Measurements from ENCODE around the gene PNPLA7. TPM values are rescaled to one million over a fixed set of nuclear protein-coding genes. Genes with fewer than 3 reads are reported as not detected.

The PNPLA7 gene
- total and polyA plus RNA-seq, 2 of the 13 experiments (the other 11 are each of a cell fraction or from before 2014, with no cell fraction given): 0.42 to 1.5 TPM

- TF ChIP-seq STAT5B (CRISPR knock-in tag; IDR thresholded peaks at IDR 0.05) (no peak), FOXK1 (CRISPR knock-in tag; IDR thresholded peaks at IDR 0.05; ENCODE audit: borderline replicate concordance, low read depth) (peak; percentile 87), ATM (IDR thresholded peaks at IDR 0.05; ENCODE audit: borderline replicate concordance) (no peak), TMF1 (CRISPR knock-in tag; IDR thresholded peaks at IDR 0.05; ENCODE audit: low read depth) (peak; percentile 86; the same call in 1 of the 2 replicates), TCF7 (IDR thresholded peaks at IDR 0.05; ENCODE audit: low read depth) (no peak), MTF1 (CRISPR knock-in tag; IDR thresholded peaks at IDR 0.05) (no peak), CEBPB (IDR thresholded peaks at IDR 0.05; ENCODE audit: borderline replicate concordance, low read depth, low read length) (no peak), ZMAT5 (CRISPR knock-in tag; IDR thresholded peaks at IDR 0.05; ENCODE audit: borderline replicate concordance, low read depth) (no peak), ZNF138 (CRISPR knock-in tag; IDR thresholded peaks at IDR 0.05; ENCODE audit: low read depth) (no peak), E2F5 (CRISPR knock-in tag; conservative IDR thresholded peaks at IDR 0.05) (no peak), ZKSCAN1 (IDR thresholded peaks at IDR 0.05; ENCODE audit: low read length) (no peak), HMGXB4 (CRISPR knock-in tag; IDR thresholded peaks at IDR 0.05; ENCODE audit: borderline replicate concordance in 1 of 2, low read depth in 1 of 2) (peak; percentile 68 to 69; a peak in 3 of 4 replicates), ZBTB39 (CRISPR knock-in tag; IDR thresholded peaks at IDR 0.05) (no peak), SRY (CRISPR knock-in tag; IDR thresholded peaks at IDR 0.05) (peak; percentile 79; the same call in 1 of the 2 replicates), NR3C1 (CRISPR knock-in tag; IDR thresholded peaks at IDR 0.05) (no peak), RNF2 (conservative IDR thresholded peaks at IDR 0.05; ENCODE audit: low read depth) (peak; percentile 77; the same call in 1 of the 2 replicates), ZNF556 (CRISPR knock-in tag; IDR thresholded peaks at IDR 0.05; ENCODE audit: borderline replicate concordance) (no peak; the same call in 1 of the 2 replicates), BCL3 (CRISPR knock-in tag; IDR thresholded peaks at IDR 0.05) (no peak), ZBTB8A (CRISPR knock-in tag; IDR thresholded peaks at IDR 0.05; ENCODE audit: borderline replicate concordance, low read depth) (no peak), ZNF496 (CRISPR knock-in tag; IDR thresholded peaks at IDR 0.05; ENCODE audit: insufficient replicate concordance) (no peak), SNAI1 (CRISPR knock-in tag; IDR thresholded peaks at IDR 0.05; ENCODE audit: borderline replicate concordance) (peak; percentile 64; the same call in 1 of the 2 replicates), ZNF777 (CRISPR knock-in tag; IDR thresholded peaks at IDR 0.05) (no peak), PPARG (CRISPR knock-in tag; conservative IDR thresholded peaks at IDR 0.05) (no peak; the same call in 1 of the 2 replicates), PHF5A (CRISPR knock-in tag; IDR thresholded peaks at IDR 0.05; ENCODE audit: low read depth, unreplicated experiment) (peak; percentile 83)
Measured at GRCh38 chr9:137454597-137455358, 95.4 kb downstream of the PNPLA7 start (continued).

All from HepG2 (cell line).